ENCODE data around the gene DHFR. TPM values are rescaled to one million over a fixed set of nuclear protein-coding genes. Genes with fewer than 3 reads are reported as not detected.

The DHFR gene
- total RNA-seq, 4 donors from 2014 or later, result 4.3 to 14.8 (median 8.6) TPM

DNA sequence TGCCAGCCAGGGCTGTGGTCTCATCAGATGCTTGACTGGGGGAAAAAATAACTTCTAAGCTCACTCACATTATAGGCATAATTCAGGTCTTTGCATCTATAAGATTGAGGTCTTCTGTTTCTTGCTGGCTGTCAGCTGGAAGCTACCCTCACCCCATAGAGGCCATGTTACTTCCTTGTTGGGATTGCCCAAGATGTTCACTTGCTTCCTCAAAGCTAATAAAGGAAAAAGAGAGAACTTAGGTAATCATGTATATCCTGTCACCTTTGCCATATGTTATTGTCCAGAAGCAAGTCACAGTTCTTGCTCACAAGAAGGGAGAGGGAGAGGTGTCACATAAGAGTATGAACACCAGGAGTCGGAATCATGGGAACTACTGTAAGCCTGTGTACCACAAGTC lies 46.1 kb downstream of the DHFR start:
- ATAC-seq, result no peak

DNA sequence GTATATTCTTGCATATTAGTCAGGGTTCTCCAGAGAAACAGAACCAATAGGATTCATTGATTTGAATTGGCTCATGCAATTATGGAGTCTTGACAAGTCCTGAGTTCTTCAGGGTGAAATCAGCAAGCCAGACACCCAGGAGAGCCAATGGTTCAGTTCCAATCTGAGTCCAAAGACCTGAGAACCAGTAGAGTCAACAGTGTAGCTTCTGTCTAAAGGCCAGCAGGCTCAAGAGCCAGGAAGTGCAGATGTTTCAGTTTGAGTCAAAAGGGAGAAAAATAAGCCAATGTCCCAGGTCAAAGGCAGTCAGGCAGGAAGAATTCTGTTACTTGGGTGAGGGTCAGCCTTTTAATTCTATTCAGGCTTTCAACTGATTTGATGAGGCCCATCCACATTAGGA lies 47.0 kb downstream of the DHFR start:
- Histone ChIP-seq H3K36me3 (no peaks in the 10 kb centered on the region), H3K9me3 (peaks cover 0 to 7% (median 0%) of the 10 kb centered on the region in 3 donors), H3K4me1 (no peaks in the 10 kb centered on the region), H3K27me3 (no peaks in the 10 kb centered on the region), H3K27ac (no peak overlapping the region), H3K4me3 (no peak overlapping the region)
- no peak for ATAC-seq
- TF ChIP-seq EP300 (IDR thresholded peaks at IDR 0.05), result no peak
- TF ChIP-seq POLR2A (IDR thresholded peaks at IDR 0.05), result no peak
- no peak for TF ChIP-seq POLR2AphosphoS5 (IDR thresholded peaks at IDR 0.05)
- TF ChIP-seq, protein P1, sequence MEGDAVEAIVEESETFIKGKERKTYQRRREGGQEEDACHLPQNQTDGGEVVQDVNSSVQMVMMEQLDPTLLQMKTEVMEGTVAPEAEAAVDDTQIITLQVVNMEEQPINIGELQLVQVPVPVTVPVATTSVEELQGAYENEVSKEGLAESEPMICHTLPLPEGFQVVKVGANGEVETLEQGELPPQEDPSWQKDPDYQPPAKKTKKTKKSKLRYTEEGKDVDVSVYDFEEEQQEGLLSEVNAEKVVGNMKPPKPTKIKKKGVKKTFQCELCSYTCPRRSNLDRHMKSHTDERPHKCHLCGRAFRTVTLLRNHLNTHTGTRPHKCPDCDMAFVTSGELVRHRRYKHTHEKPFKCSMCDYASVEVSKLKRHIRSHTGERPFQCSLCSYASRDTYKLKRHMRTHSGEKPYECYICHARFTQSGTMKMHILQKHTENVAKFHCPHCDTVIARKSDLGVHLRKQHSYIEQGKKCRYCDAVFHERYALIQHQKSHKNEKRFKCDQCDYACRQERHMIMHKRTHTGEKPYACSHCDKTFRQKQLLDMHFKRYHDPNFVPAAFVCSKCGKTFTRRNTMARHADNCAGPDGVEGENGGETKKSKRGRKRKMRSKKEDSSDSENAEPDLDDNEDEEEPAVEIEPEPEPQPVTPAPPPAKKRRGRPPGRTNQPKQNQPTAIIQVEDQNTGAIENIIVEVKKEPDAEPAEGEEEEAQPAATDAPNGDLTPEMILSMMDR (IDR thresholded peaks at IDR 0.05), result no peak

More for the DNA sequence above, 46.1 kb downstream of the DHFR start:
- peaks cover 0 to 7% (median 0%) of the 10 kb centered on the region in 3 donors for H3K9me3 ChIP-seq
- 94 to 100% methylated on average over 1 of the region's 1 CpG for WGBS, 2 donors (ENCODE audit: low coverage in 1 of 2)
- no peaks in the 10 kb centered on the region for H3K27me3 ChIP-seq
- no peaks in the 10 kb centered on the region for H3K4me1 ChIP-seq
- no peaks in the 10 kb centered on the region for H3K36me3 ChIP-seq
- no peak for TF ChIP-seq EP300 (IDR thresholded peaks at IDR 0.05)
- TF ChIP-seq, protein P1 (IDR thresholded peaks at IDR 0.05), result no peak
- TF ChIP-seq POLR2A (IDR thresholded peaks at IDR 0.05), result no peak
- TF ChIP-seq POLR2AphosphoS5 (IDR thresholded peaks at IDR 0.05), result no peak
- no peak overlapping the region for H3K4me3 ChIP-seq
- H3K27ac ChIP-seq, result no peak overlapping the region

- TF ChIP-seq POLR2A (IDR thresholded peaks at IDR 0.05), result no peak
- TF ChIP-seq POLR2AphosphoS5 (IDR thresholded peaks at IDR 0.05), result no peak
- H3K4me3 ChIP-seq, result no peak overlapping the region
- peaks cover 0 to 7% (median 0%) of the 10 kb centered on the region in 3 donors for H3K9me3 ChIP-seq
- no peaks in the 10 kb centered on the region for H3K36me3 ChIP-seq
- H3K27me3 ChIP-seq, result no peaks in the 10 kb centered on the region
- no peak for ATAC-seq
- no peaks in the 10 kb centered on the region for H3K4me1 ChIP-seq
- H3K27ac ChIP-seq, result no peak overlapping the region
These were observed 47.4 kb downstream of the DHFR start for GRCh38 chr5:80607343-80607742.

GRCh38 chr5:80600943-80601693 lies 53.7 kb downstream of the DHFR start:
- Histone ChIP-seq H3K27me3 (no peaks in the 10 kb centered on the region), H3K36me3 (no peaks in the 10 kb centered on the region), H3K4me3 (no peak overlapping the region), H3K27ac (no peak overlapping the region), H3K9me3 (no peaks in the 10 kb centered on the region), H3K4me1 (no peaks in the 10 kb centered on the region)
- TF ChIP-seq POLR2A (IDR thresholded peaks at IDR 0.05), result no peak
- TF ChIP-seq EP300 (IDR thresholded peaks at IDR 0.05), result no peak
- no peak for TF ChIP-seq POLR2AphosphoS5 (IDR thresholded peaks at IDR 0.05)
- TF ChIP-seq, protein P1 (IDR thresholded peaks at IDR 0.05), result no peak
- no peak for ATAC-seq
- 85% methylated on average over 2 of the region's 2 CpGs; no CpG with 5 or more reads in 1 of the 2 donors for WGBS, 2 donors (ENCODE audit: low coverage in 1 of 2)

DNA sequence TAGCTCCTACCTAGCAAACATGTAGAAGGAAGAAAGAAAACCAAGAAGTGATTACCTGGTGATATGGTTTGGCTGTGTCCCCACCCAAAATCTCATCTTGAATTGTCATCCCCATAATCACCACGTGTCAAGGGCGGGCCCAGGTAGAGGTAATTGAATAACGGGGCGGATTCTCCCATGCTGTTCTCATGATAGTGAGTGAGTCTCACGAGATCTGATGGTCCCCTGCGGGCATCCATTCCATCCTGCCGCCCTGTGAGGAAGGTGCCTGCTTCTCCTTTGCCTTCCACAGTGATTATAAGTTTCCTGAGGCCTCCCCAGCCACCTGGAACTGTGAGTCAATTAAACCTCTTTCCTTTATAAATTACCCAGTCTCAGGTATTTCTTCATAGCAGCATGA lies 57.3 kb downstream of the DHFR start:
- TF ChIP-seq EP300 (IDR thresholded peaks at IDR 0.05) (no peak), POLR2AphosphoS5 (IDR thresholded peaks at IDR 0.05) (no peak), POLR2A (IDR thresholded peaks at IDR 0.05) (no peak)
- TF ChIP-seq, protein P1 (IDR thresholded peaks at IDR 0.05), result no peak
- H3K36me3 ChIP-seq, result no peaks in the 10 kb centered on the region
- H3K9me3 ChIP-seq, result no peaks in the 10 kb centered on the region
- H3K27me3 ChIP-seq, result no peaks in the 10 kb centered on the region
- no peaks in the 10 kb centered on the region for H3K4me1 ChIP-seq
- no peak for ATAC-seq
- H3K27ac ChIP-seq, result no peak overlapping the region
- WGBS, 2 donors (ENCODE audit: low coverage in 1 of 2), result 29 to 76% methylated on average over 1 to 7 of the region's 7 CpGs
- H3K4me3 ChIP-seq, result no peak overlapping the region
